Right lobe of liver (tissue), 6 donors: ENCODE measurements around the gene COPS9. TPM values are rescaled to one million over a fixed set of nuclear protein-coding genes. Genes with fewer than 3 reads are reported as not detected.

ENCODE experiments used
- ATAC-seq, 4 donors: fragments of 200-7000 bp; cut with Tn5 transposase; one replicate each; pipeline ENCODE4 v1.9.1; 2020; ENCODE audit warnings: mild to moderate bottlenecking in 4 of 4, moderate library complexity in 4 of 4
- DNase-seq, 3 donors: peaks; one replicate each; pipeline ENCODE4 v3.0.0-alpha.2; 2020
- H3K27ac ChIP-seq, 3 donors: fragments of 200-600 bp; one replicate each; pipeline ENCODE4 v1.8.0; 2022
- H3K27me3 ChIP-seq, 2 donors: fragments of 200-600 bp; one replicate each; pipeline ENCODE4 v1.8.0; 2022
- H3K36me3 ChIP-seq, 4 donors: fragments of 200-600 bp; sonication (generic) in 1 of 4; one replicate each; pipeline versions ENCODE4 v1.5.1 to v1.8.0; 2017 to 2022; ENCODE audit warnings: control low read depth in 1 of 4
- H3K4me1 ChIP-seq, 4 donors: fragments of 200-600 bp; sonication (generic) in 1 of 4; one replicate each; pipeline versions ENCODE4 v1.5.1 to v1.8.0; 2017 to 2022; ENCODE audit warnings: control low read depth in 1 of 4
- H3K4me3 ChIP-seq, 3 donors: fragments of 200-600 bp; one replicate each; pipeline ENCODE4 v1.8.0; 2022
- H3K9me3 ChIP-seq, 4 donors: fragments of 200-600 bp; sonication (generic) in 1 of 4; one replicate each; pipeline versions ENCODE4 v1.5.1 to v1.8.0; 2017 to 2022; ENCODE audit warnings: control low read depth in 1 of 4
- CTCF ChIP-seq, 4 donors: fragments of 200-600 bp in 3 of 4; fragments of 450-650 bp in 1 of 4; IDR thresholded peaks; one replicate each; pipeline versions ENCODE4 v1.5.1 to v1.8.0; 2016 to 2022; ENCODE audit warnings: antibody characterized with exemption in 4 of 4, mild to moderate bottlenecking in 2 of 4
- POLR2A ChIP-seq: fragments of 450-650 bp; IDR thresholded peaks from one replicate; pipeline ENCODE4 v1.6.1; 2017; ENCODE audit warnings: antibody characterized with exemption, mild to moderate bottlenecking
- WGBS: methylation state at CpG from one replicate; pipeline ENCODE4 v1.1.6; 2018; ENCODE audit warnings: low coverage, low lambda C conversion rate; ENCODE audit not compliant: insufficient coverage; ENCODE audit errors: missing lambda C conversion rate; 5-methylcytosine and 5-hydroxymethylcytosine counted together
- intact Hi-C, 2 donors: fragments of 100-400 bp; cut with DNase I; formaldehyde crosslinking; loops; one replicate each; pipeline versions ENCODE4 v1.11.2 to v1.14.1; 2022
- total RNA-seq, 6 experiments: library from RNA; depleted of rRNA in 2 of 6; stranded (reverse); fragments of >200 nt in 2 of 6; fragmentation: NEBNext Ultra II Directional in 3 of 6; extraction: Animal tissue kit (Norgen Biotek cat#: 25700) in 3 of 6; gene quantifications; one replicate each; pipeline versions ENCODE4 v1.1.0 to v1.2.4, GENCODE V29; 2016 to 2023
- donor health status: DM: no; HTN: yes; CAD: no.
- donor health status: DM: no; HTN: no; CAD: no.
- donor health status: DM: no; HTN: no; CAD: no.
- donor health status: DM: no; HTN: yes; CAD: no.
- donor health status: DM: no; HTN: yes; CAD: no.

Gene COPS9
- total RNA-seq, 6 experiments from 2014 or later = 33.1 to 66.1 (median 45.8) TPM

- intact Hi-C loops = no loop called here
- TF ChIP-seq POLR2A (no peak), CTCF (IDR thresholded peaks at IDR 0.05) (no peak)
- Histone ChIP-seq H3K36me3 (no peaks in the 10 kb centered on the region), H3K4me1 (no peaks in the 10 kb centered on the region), H3K4me3 (no peak overlapping the region), H3K9me3 (no peaks in the 10 kb centered on the region), H3K27me3 (no peaks in the 10 kb centered on the region), H3K27ac (no peak overlapping the region)
- no peak for ATAC-seq
- WGBS = 0% methylated on average over 1 of the region's 11 CpGs
- DNase-seq = no peak
Observed at GRCh38 chr2:240105982-240106381, 30.1 kb downstream of the COPS9 start.

- WGBS = 58% methylated on average over 4 of the region's 4 CpGs
- H3K27me3 ChIP-seq = no peaks in the 10 kb centered on the region
- ATAC-seq (no peak), DNase-seq (no peak)
- no peak for TF ChIP-seq CTCF (IDR thresholded peaks at IDR 0.05)
- no peak for TF ChIP-seq POLR2A
- H3K9me3 ChIP-seq = no peaks in the 10 kb centered on the region
- H3K27ac ChIP-seq = no peak overlapping the region
- no peaks in the 10 kb centered on the region for H3K36me3 ChIP-seq
- H3K4me3 ChIP-seq = no peak overlapping the region
- intact Hi-C loops = no loop called here
- H3K4me1 ChIP-seq = no peaks in the 10 kb centered on the region
Observed at GRCh38 chr2:240103136-240103535, 33.0 kb downstream of the COPS9 start.

GRCh38 chr2:240098349-240098748 is 37.8 kb downstream of the COPS9 start:
- Histone ChIP-seq H3K27ac (no peak overlapping the region), H3K4me1 (no peaks in the 10 kb centered on the region), H3K27me3 (peaks cover 0 to 3% of the 10 kb centered on the region in 2 donors), H3K4me3 (no peak overlapping the region), H3K9me3 (no peaks in the 10 kb centered on the region), H3K36me3 (no peaks in the 10 kb centered on the region)
- peak in 1 of 4 donors; percentile 44 for ATAC-seq
- no peak for TF ChIP-seq POLR2A
- TF ChIP-seq CTCF (IDR thresholded peaks at IDR 0.05) = no peak
- intact Hi-C loops = no loop called here
- no peak for DNase-seq
- 38% methylated on average over 2 of the region's 2 CpGs for WGBS

GRCh38 chr2:240095556-240096523 is 40.3 kb downstream of the COPS9 start:
- ATAC-seq (no peak), DNase-seq (no peak)
- no peaks in the 10 kb centered on the region for H3K4me1 ChIP-seq
- H3K36me3 ChIP-seq = no peaks in the 10 kb centered on the region
- 0% methylated on average over 1 of the region's 43 CpGs for whole genome bisulfite sequencing
- no peak overlapping the region for H3K4me3 ChIP-seq
- intact Hi-C loops = no loop called here
- H3K27me3 ChIP-seq = peaks cover 0 to 3% of the 10 kb centered on the region in 2 donors
- no peak overlapping the region for H3K27ac ChIP-seq
- no peaks in the 10 kb centered on the region for H3K9me3 ChIP-seq
- TF ChIP-seq POLR2A = no peak
- TF ChIP-seq CTCF (IDR thresholded peaks at IDR 0.05) = no peak
